SK-N-SH (cell line): ENCODE results near the gene DCK. TPM values are rescaled to one million over a fixed set of nuclear protein-coding genes. Genes with fewer than 3 reads are reported as not detected.

Source experiments
- CTCF ChIA-PET: fragments of 300-600, 350-600 bp; formaldehyde crosslinking; extraction: SDS; loops from one replicate; lab custom pipeline; 2021; lab: Yijun Ruan, JAX
- POLR2A ChIA-PET: fragments of 350-600 bp; sonication (Branson Sonifier 250); formaldehyde crosslinking; extraction: SDS; loops from one replicate; lab custom pipeline; 2020; ENCODE audit warnings: antibody characterized with exemption, inconsistent platforms; lab: Yijun Ruan, JAX
- DNase-seq: peaks from one replicate; pipeline ENCODE4 v3.0.0; 2012
- H2AFZ ChIP-seq: fragments of 200-600 bp; sonication (generic); 2 replicates; pipeline ENCODE4 v1.8.1; 2016; ENCODE audit warnings: antibody characterized with exemption, mild to moderate bottlenecking, low read depth
- H3F3A ChIP-seq: fragments of 200-600 bp; sonication (generic); replicated peaks from 2 replicates; pipeline ENCODE3; 2016; ENCODE audit warnings: antibody characterized with exemption, mild to moderate bottlenecking; ENCODE audit not compliant: insufficient read depth
- H3K27ac ChIP-seq, 2 experiments: fragments of 200-500 bp in 1 of 2; fragments of 200-600 bp in 1 of 2; sonication (Bioruptor generic) in 1 of 2; sonication (generic), shearing (Covaris generic) in 1 of 2; 2 replicates each; pipeline versions ENCODE4 v1.5.1 to v1.6.1; 2014 to 2016; ENCODE audit warnings: low read depth in 2 of 2, inconsistent platforms in 1 of 2, low read length in 1 of 2, mild to moderate bottlenecking in 1 of 2, mixed read lengths in 1 of 2
- H3K27me3 ChIP-seq: fragments of 200-600 bp; sonication (generic), shearing (Covaris generic); 2 replicates; pipeline ENCODE4 v1.6.1; 2016; ENCODE audit warnings: mixed run types; ENCODE audit not compliant: insufficient read depth
- H3K36me3 ChIP-seq, 2 experiments: fragments of 200-500 bp in 1 of 2; fragments of 200-600 bp in 1 of 2; sonication (Bioruptor generic) in 1 of 2; sonication (generic) in 1 of 2; replicated peaks in 1 of 2; 2 replicates each; pipeline versions ENCODE3 to v1.5.1; 2014 to 2016; ENCODE audit warnings: low read length in 1 of 2, mild to moderate bottlenecking in 1 of 2; ENCODE audit not compliant: insufficient read depth in 2 of 2, control insufficient read depth in 1 of 2
- H3K4me1 ChIP-seq, 2 experiments: fragments of 200-500 bp in 1 of 2; fragments of 200-600 bp in 1 of 2; sonication (Bioruptor generic) in 1 of 2; sonication (generic), shearing (Covaris generic) in 1 of 2; 2 replicates each; pipeline versions ENCODE4 v1.5.1 to v1.6.1; 2014 to 2016; ENCODE audit warnings: low read depth in 1 of 2, low read length in 1 of 2, mixed run types in 1 of 2; ENCODE audit not compliant: insufficient read depth in 2 of 2, control insufficient read depth in 1 of 2
- H3K4me2 ChIP-seq: fragments of 200-600 bp; sonication (generic), shearing (Covaris generic); 2 replicates; pipeline ENCODE4 v1.6.1; 2017; ENCODE audit warnings: mixed run types
- H3K4me3 ChIP-seq, 2 experiments: fragments of 200-500 bp in 1 of 2; fragments of 200-600 bp in 1 of 2; sonication (Bioruptor generic) in 1 of 2; sonication (generic), shearing (Covaris generic) in 1 of 2; 2 replicates each; pipeline versions ENCODE4 v1.5.1 to v1.8.1; 2014 to 2016; ENCODE audit warnings: low read depth in 2 of 2, inconsistent platforms in 1 of 2, low read length in 1 of 2, mild to moderate bottlenecking in 1 of 2, mixed read lengths in 1 of 2, moderate library complexity in 1 of 2
- H3K79me2 ChIP-seq: fragments of 200-600 bp; sonication (generic); 2 replicates; pipeline ENCODE4 v1.8.1; 2017; ENCODE audit warnings: mild to moderate bottlenecking; ENCODE audit not compliant: insufficient read depth
- H3K9ac ChIP-seq: fragments of 200-600 bp; sonication (generic); 2 replicates; pipeline ENCODE4 v1.6.1; 2017; ENCODE audit warnings: mixed run types
- H3K9me2 ChIP-seq: fragments of 200-600 bp; sonication (generic); 2 replicates; pipeline ENCODE4 v1.6.1; 2017; ENCODE audit warnings: mixed run types
- H3K9me3 ChIP-seq: fragments of 200-600 bp; sonication (generic); 2 replicates; pipeline ENCODE4 v1.6.1; 2017; ENCODE audit warnings: mixed run types, mild to moderate bottlenecking, moderate library complexity
- H4K20me1 ChIP-seq: fragments of 200-600 bp; sonication (generic); 2 replicates; pipeline ENCODE4 v1.6.1; 2017; ENCODE audit warnings: mild to moderate bottlenecking, mixed run types; ENCODE audit not compliant: insufficient read depth
- EP300 ChIP-seq, 2 experiments: IDR thresholded peaks; 2 replicates each; pipeline versions ENCODE4 v1.4.0 to v1.6.1; 2012; ENCODE audit warnings: borderline replicate concordance in 1 of 2, low read depth in 1 of 2, low read length in 1 of 2
- EZH2phosphoT487 ChIP-seq: fragments of 200-600 bp; sonication (generic); IDR thresholded peaks from 2 replicates; pipeline ENCODE4 v1.6.1; 2017; ENCODE audit warnings: low read depth, mixed run types, mild to moderate bottlenecking, antibody characterized with exemption, moderate library complexity, borderline replicate concordance
- FOXM1 ChIP-seq: IDR thresholded peaks from 2 replicates; pipeline ENCODE4 v1.4.0; 2012; ENCODE audit warnings: low read depth, mild to moderate bottlenecking
- GABPA ChIP-seq: IDR thresholded peaks from 2 replicates; pipeline ENCODE4 v1.4.0; 2012; ENCODE audit warnings: low read depth, mild to moderate bottlenecking
- GATA2 ChIP-seq: sonication (generic); formaldehyde crosslinking; IDR thresholded peaks from 2 replicates; pipeline ENCODE4 v1.5.0; 2020; ENCODE audit warnings: mild to moderate bottlenecking, missing genetic modification reagents
- JUND ChIP-seq: IDR thresholded peaks from 2 replicates; pipeline ENCODE4 v1.4.0; 2012
- MEF2A ChIP-seq: IDR thresholded peaks from 2 replicates; pipeline ENCODE4 v1.4.0; 2012; ENCODE audit warnings: low read depth, borderline replicate concordance
- MXI1 ChIP-seq: IDR thresholded peaks from 2 replicates; pipeline ENCODE4 v1.6.1; 2012; ENCODE audit warnings: mild to moderate bottlenecking, low read depth, low read length, improper control_type of control experiment
- NFIC ChIP-seq: IDR thresholded peaks from 2 replicates; pipeline ENCODE4 v1.4.0; 2012; ENCODE audit warnings: borderline replicate concordance
- NRF1 ChIP-seq: IDR thresholded peaks from 2 replicates; pipeline ENCODE4 v1.6.1; 2012; ENCODE audit warnings: low read depth, mild to moderate bottlenecking, low read length
- POLR2AphosphoS5 ChIP-seq: IDR thresholded peaks from 2 replicates; pipeline ENCODE4 v1.6.1; 2012; ENCODE audit warnings: low read depth, low read length
- RAD21 ChIP-seq: IDR thresholded peaks from 2 replicates; pipeline ENCODE4 v1.6.1; 2012; ENCODE audit warnings: mild to moderate bottlenecking, low read length
- RCOR1 ChIP-seq: fragments of 150-350 bp; IDR thresholded peaks from 2 replicates; pipeline ENCODE4 v1.6.1; 2017; ENCODE audit warnings: antibody characterized with exemption, low read length
- SIN3A ChIP-seq: IDR thresholded peaks from 2 replicates; pipeline ENCODE4 v1.6.1; 2012; ENCODE audit warnings: low read depth, mild to moderate bottlenecking, low read length, moderate library complexity, borderline replicate concordance
- SMC3 ChIP-seq: IDR thresholded peaks from 2 replicates; pipeline ENCODE4 v1.6.1; 2012; ENCODE audit warnings: low read depth, low read length, improper control_type of control experiment
- TEAD4 ChIP-seq: IDR thresholded peaks from 2 replicates; pipeline ENCODE4 v1.4.0; 2012; ENCODE audit warnings: mild to moderate bottlenecking, borderline replicate concordance; ENCODE audit not compliant: insufficient read depth
- YY1 ChIP-seq: IDR thresholded peaks from 2 replicates; pipeline ENCODE4 v1.4.0; 2012; ENCODE audit warnings: low read depth, mild to moderate bottlenecking
- WGBS: methylation state at CpG from one replicate; pipeline ENCODE4 v1.1.6; 2017; ENCODE audit warnings: low lambda C conversion rate; 5-methylcytosine and 5-hydroxymethylcytosine counted together
- polyA plus RNA-seq, 3 experiments: library from polyadenylated mRNA; depleted of rRNA; stranded (reverse); fragments of >200 nt; gene quantifications; 2 replicates each; pipeline ENCODE4 v1.2.3, GENCODE V29; 2012
- TF ChIP-seq, protein P1 (sequence below): fragments of 150-350 bp; IDR thresholded peaks from 2 replicates; pipeline ENCODE4 v1.6.1; 2016; ENCODE audit warnings: mild to moderate bottlenecking, low read depth, low read length
- TF ChIP-seq, protein P2 (sequence below): IDR thresholded peaks from 2 replicates; pipeline ENCODE4 v1.4.0; 2012; ENCODE audit warnings: low read depth, borderline replicate concordance
- TF ChIP-seq, protein P3 (sequence below): fragments of 150-350 bp; IDR thresholded peaks from 2 replicates; pipeline ENCODE4 v1.6.1; 2017; ENCODE audit warnings: antibody characterized with exemption, low read length, low read depth, borderline replicate concordance
- TF ChIP-seq, protein P4 (sequence below): fragments of 200-600 bp; sonication (generic); IDR thresholded peaks from 2 replicates; pipeline ENCODE4 v1.6.1; 2017; ENCODE audit warnings: antibody characterized with exemption, mild to moderate bottlenecking, moderate library complexity

DCK gene
- polyA plus RNA-seq, 1 of the 3 experiments (the other 2 are of a cell fraction), result 5.7 TPM

DNA sequence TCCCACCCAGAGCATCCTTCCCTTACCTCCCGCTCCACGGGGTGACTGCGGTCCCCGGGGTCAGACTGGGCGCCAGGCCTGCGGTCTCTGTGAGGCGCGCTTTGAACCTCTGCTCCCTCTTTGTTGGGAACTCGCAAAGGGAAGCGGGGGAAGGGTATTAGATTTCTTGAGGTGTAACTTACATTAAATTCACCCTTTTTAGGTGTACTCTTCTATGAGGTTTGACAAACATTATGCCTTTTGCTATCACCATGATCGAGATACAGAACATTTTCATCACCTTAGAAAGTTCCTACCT, 569 bp downstream of the DCK start:
- no peaks in the 10 kb centered on the region for H4K20me1 ChIP-seq
- TF ChIP-seq RCOR1 (no peak), EP300 (IDR thresholded peaks at IDR 0.05; ENCODE audit: borderline replicate concordance in 1 of 2, low read depth in 1 of 2, low read length in 1 of 2) (no peak), YY1 (no peak), POLR2AphosphoS5 (no peak), NFIC (no peak), GABPA (no peak), MEF2A (no peak), TEAD4 (no peak), SMC3 (no peak), RAD21 (no peak)
- TF ChIP-seq, protein P1, sequence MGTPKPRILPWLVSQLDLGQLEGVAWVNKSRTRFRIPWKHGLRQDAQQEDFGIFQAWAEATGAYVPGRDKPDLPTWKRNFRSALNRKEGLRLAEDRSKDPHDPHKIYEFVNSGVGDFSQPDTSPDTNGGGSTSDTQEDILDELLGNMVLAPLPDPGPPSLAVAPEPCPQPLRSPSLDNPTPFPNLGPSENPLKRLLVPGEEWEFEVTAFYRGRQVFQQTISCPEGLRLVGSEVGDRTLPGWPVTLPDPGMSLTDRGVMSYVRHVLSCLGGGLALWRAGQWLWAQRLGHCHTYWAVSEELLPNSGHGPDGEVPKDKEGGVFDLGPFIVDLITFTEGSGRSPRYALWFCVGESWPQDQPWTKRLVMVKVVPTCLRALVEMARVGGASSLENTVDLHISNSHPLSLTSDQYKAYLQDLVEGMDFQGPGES, result no peak
- TF ChIP-seq, protein P2, sequence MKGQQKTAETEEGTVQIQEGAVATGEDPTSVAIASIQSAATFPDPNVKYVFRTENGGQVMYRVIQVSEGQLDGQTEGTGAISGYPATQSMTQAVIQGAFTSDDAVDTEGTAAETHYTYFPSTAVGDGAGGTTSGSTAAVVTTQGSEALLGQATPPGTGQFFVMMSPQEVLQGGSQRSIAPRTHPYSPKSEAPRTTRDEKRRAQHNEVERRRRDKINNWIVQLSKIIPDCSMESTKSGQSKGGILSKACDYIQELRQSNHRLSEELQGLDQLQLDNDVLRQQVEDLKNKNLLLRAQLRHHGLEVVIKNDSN, result no peak
- TF ChIP-seq, protein P3, sequence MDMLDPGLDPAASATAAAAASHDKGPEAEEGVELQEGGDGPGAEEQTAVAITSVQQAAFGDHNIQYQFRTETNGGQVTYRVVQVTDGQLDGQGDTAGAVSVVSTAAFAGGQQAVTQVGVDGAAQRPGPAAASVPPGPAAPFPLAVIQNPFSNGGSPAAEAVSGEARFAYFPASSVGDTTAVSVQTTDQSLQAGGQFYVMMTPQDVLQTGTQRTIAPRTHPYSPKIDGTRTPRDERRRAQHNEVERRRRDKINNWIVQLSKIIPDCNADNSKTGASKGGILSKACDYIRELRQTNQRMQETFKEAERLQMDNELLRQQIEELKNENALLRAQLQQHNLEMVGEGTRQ, result no peak
- H3K4me1 ChIP-seq, result peaks cover 7 to 10% of the 10 kb centered on the region in 2 experiments; a peak in 2 of 4 replicates
- WGBS, result 7% methylated on average over 5 of the region's 11 CpGs
- H3K9me3 ChIP-seq, result no peaks in the 10 kb centered on the region
- DNase-seq, result no peak
- ChIA-PET CTCF (interaction anchor here (0.9 to 1.2 kb wide), 3 partner anchors 13 to 16 kb away, joined by 3 to 5 read pairs (median 4); no protein-coding TSS in a partner anchor), POLR2A (interaction anchor here (0.7 to 1.7 kb wide), 5 partner anchors 9 to 290 kb away, joined by 3 to 15 read pairs (median 7); partner anchors contain the start of gene MOB1B)
- H3K9me2 ChIP-seq, result no peaks in the 10 kb centered on the region
- peak overlapping the region; percentile 72 for H3K4me2 ChIP-seq
- peak overlapping the region; percentile 79; the same call in 1 of the 2 replicates for H2AFZ ChIP-seq
- H3K36me3 ChIP-seq, result peaks cover 0 to 21% of the 10 kb centered on the region in 2 experiments
- H3F3A ChIP-seq, result peaks cover 8% of the 10 kb centered on the region
- H3K9ac ChIP-seq, result peak overlapping the region; percentile 93
- peaks cover 55% of the 10 kb centered on the region for H3K79me2 ChIP-seq
- H3K27me3 ChIP-seq, result no peaks in the 10 kb centered on the region
- H3K4me3 ChIP-seq, result peak overlapping the region; percentile 85 to 92
- H3K27ac ChIP-seq, result peak overlapping the region; percentile 79 to 92

DNA sequence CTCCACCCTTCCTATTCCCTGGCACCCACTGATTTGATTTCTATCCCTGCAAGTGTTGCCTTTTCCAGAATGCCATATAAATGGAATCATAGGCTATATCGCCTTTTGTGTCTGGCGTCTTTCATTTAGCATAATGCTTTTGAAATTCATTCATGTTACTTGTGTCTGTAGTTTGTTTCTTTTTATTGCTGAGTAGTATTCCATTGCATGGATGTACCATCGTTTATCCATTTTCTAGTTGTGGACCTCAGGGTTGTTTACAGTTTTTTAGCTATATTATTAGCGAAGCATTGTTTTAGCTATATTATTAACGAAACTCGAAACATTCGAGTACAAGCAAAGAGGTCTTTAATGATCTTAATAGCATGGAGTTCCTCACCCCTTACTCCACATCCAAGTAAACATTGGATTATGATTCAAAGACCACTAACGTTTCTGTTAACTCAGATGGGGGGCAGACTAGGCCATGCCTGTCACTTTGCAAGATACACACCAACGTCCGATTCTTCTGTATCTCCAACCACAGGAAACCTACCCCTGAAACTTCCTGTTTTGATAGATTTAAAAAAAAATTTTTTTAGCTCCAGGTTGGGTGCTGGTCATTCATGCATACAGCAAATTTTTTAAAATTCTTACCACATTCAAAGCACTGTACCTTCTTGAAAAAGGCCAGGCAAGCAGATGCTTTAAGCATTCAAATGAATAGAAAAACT, 1.1 kb downstream of the DCK start:
- Histone ChIP-seq H3K9me3 (no peaks in the 10 kb centered on the region), H4K20me1 (no peaks in the 10 kb centered on the region), H3K9me2 (no peaks in the 10 kb centered on the region), H3K4me2 (peak overlapping the region; percentile 72), H3K27ac (peak overlapping the region; percentile 79 to 92; a peak in 3 of 4 replicates), H3K4me1 (peaks cover 7 to 10% of the 10 kb centered on the region in 2 experiments; a peak in 2 of 4 replicates), H3K27me3 (no peaks in the 10 kb centered on the region), H3K79me2 (peaks cover 61% of the 10 kb centered on the region), H3F3A (peaks cover 8% of the 10 kb centered on the region), H3K36me3 (peaks cover 0 to 27% of the 10 kb centered on the region in 2 experiments), H3K9ac (peak overlapping the region; percentile 93), H2AFZ (peak overlapping the region; percentile 79; the same call in 1 of the 2 replicates), H3K4me3 (peak overlapping the region; percentile 85 to 92)
- ChIA-PET POLR2A (interaction anchor here (0.8 kb wide), 1 partner anchor 8 kb away, joined by 3 read pairs; no protein-coding TSS in a partner anchor), CTCF (interaction anchor here (1.1 to 1.2 kb wide), 2 partner anchors 12 to 16 kb away, joined by 3 to 4 read pairs; no protein-coding TSS in a partner anchor)
- no peak for DNase-seq
- 82% methylated on average over 10 of the region's 10 CpGs for WGBS
- TF ChIP-seq FOXM1 (no peak), EZH2phosphoT487 (no peak), NFIC (no peak), GATA2 (no peak), GABPA (no peak), RCOR1 (no peak), MXI1 (no peak), NRF1 (no peak), SIN3A (no peak), YY1 (no peak), POLR2AphosphoS5 (no peak), JUND (no peak)
- TF ChIP-seq, protein P4, sequence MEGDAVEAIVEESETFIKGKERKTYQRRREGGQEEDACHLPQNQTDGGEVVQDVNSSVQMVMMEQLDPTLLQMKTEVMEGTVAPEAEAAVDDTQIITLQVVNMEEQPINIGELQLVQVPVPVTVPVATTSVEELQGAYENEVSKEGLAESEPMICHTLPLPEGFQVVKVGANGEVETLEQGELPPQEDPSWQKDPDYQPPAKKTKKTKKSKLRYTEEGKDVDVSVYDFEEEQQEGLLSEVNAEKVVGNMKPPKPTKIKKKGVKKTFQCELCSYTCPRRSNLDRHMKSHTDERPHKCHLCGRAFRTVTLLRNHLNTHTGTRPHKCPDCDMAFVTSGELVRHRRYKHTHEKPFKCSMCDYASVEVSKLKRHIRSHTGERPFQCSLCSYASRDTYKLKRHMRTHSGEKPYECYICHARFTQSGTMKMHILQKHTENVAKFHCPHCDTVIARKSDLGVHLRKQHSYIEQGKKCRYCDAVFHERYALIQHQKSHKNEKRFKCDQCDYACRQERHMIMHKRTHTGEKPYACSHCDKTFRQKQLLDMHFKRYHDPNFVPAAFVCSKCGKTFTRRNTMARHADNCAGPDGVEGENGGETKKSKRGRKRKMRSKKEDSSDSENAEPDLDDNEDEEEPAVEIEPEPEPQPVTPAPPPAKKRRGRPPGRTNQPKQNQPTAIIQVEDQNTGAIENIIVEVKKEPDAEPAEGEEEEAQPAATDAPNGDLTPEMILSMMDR, result no peak
- TF ChIP-seq, protein P2, result no peak
